H1 (cell line): ENCODE measurements around the gene MAS1L. TPM values are rescaled to one million over a fixed set of nuclear protein-coding genes. Genes with fewer than 3 reads are reported as not detected.

Experiments used
- CTCF ChIA-PET: fragments of 300-600 bp; sonication (Branson Sonifier 250); formaldehyde crosslinking; loops from one replicate; lab custom pipeline; 2021; ENCODE audit not compliant: partially characterized antibody; lab: Charles Lee
- POLR2A ChIA-PET: fragments of 300-600 bp; sonication (Branson Sonifier 250); formaldehyde crosslinking; loops from one replicate; lab custom pipeline; 2021; ENCODE audit warnings: inconsistent platforms; ENCODE audit not compliant: partially characterized antibody; lab: Charles Lee
- DNase-seq, 2 experiments: peaks; one replicate each; pipeline versions ENCODE4 v3.0.0 to v3.0.0-alpha.2; 2010 to 2022; ENCODE audit warnings: low spot score in 2 of 2, low read depth in 1 of 2, mixed read lengths in 1 of 2
- FAIRE-seq: peaks from 2 replicates; lab custom pipeline; 2011; peaks lifted over from hg19 to GRCh38; lab: Jason Lieb, UNC
- H2AFZ ChIP-seq: 2 replicates; pipeline ENCODE4 v1.8.1; 2012; ENCODE audit warnings: low read length, inconsistent platforms
- H2AK5ac ChIP-seq: 2 replicates; pipeline ENCODE4 v1.6.1; 2013; ENCODE audit warnings: low read depth, low read length
- H2BK120ac ChIP-seq: replicated peaks from 2 replicates; pipeline ENCODE3; 2013; ENCODE audit warnings: low read depth, low read length, inconsistent platforms
- H2BK12ac ChIP-seq: 2 replicates; pipeline ENCODE4 v1.6.1; 2013; ENCODE audit warnings: low read depth, low read length
- H2BK15ac ChIP-seq: 2 replicates; pipeline ENCODE4 v1.6.1; 2013; ENCODE audit warnings: low read length
- H2BK20ac ChIP-seq: 2 replicates; pipeline ENCODE4 v1.6.1; 2013; ENCODE audit warnings: low read length
- H2BK5ac ChIP-seq: 2 replicates; pipeline ENCODE4 v1.6.1; 2013; ENCODE audit warnings: low read depth, low read length
- H3K14ac ChIP-seq: 2 replicates; pipeline ENCODE4 v1.6.1; 2013; ENCODE audit warnings: inconsistent platforms; ENCODE audit not compliant: insufficient read length
- H3K18ac ChIP-seq: 2 replicates; pipeline ENCODE4 v1.6.1; 2013; ENCODE audit warnings: low read length; ENCODE audit errors: extremely low read depth
- H3K23ac ChIP-seq: 2 replicates; pipeline ENCODE4 v1.6.1; 2013; ENCODE audit warnings: inconsistent platforms; ENCODE audit not compliant: insufficient read length
- H3K23me2 ChIP-seq: 2 replicates; pipeline ENCODE4 v1.6.1; 2013; ENCODE audit warnings: low read depth, low read length
- H3K27ac ChIP-seq: 2 replicates; pipeline ENCODE4 v1.6.1; 2011; ENCODE audit warnings: low read depth, low read length, inconsistent platforms
- H3K27me3 ChIP-seq, 4 experiments: replicated peaks in 1 of 4; 1 replicate in 1 of 4; 2 replicates in 3 of 4; pipeline versions ENCODE4 v1.6.1 to v1.8.1; 2011 to 2013; ENCODE audit warnings: low read length in 3 of 4, mild to moderate bottlenecking in 3 of 4, inconsistent platforms in 2 of 4, mixed read lengths in 2 of 4, moderate library complexity in 1 of 4; ENCODE audit not compliant: control insufficient read depth in 3 of 4, insufficient read depth in 3 of 4; ENCODE audit errors: extremely low read depth in 1 of 4
- H3K36me3 ChIP-seq, 4 experiments: 2 replicates each; pipeline versions ENCODE4 v1.6.1 to v1.8.1; 2011 to 2013; ENCODE audit warnings: mild to moderate bottlenecking in 4 of 4, low read length in 3 of 4, moderate library complexity in 2 of 4, control low read depth in 1 of 4, inconsistent platforms in 1 of 4; ENCODE audit not compliant: insufficient read depth in 4 of 4, control insufficient read depth in 2 of 4
- H3K4ac ChIP-seq: replicated peaks from 2 replicates; pipeline ENCODE3; 2013; ENCODE audit warnings: low read length, low read depth, mixed read lengths, inconsistent platforms; ENCODE audit not compliant: insufficient read length
- H3K4me1 ChIP-seq, 4 experiments: replicated peaks in 1 of 4; 1 replicate in 1 of 4; 2 replicates in 3 of 4; pipeline versions ENCODE4 v1.6.1 to v1.8.1; 2011 to 2013; ENCODE audit warnings: low read length in 3 of 4, inconsistent platforms in 2 of 4, mixed read lengths in 1 of 4; ENCODE audit not compliant: insufficient read depth in 4 of 4, control insufficient read depth in 3 of 4
- H3K4me2 ChIP-seq, 2 experiments: 2 replicates each; pipeline versions ENCODE4 v1.6.1 to v1.8.1; 2011 to 2013; ENCODE audit warnings: low read depth in 2 of 2, low read length in 2 of 2, control low read depth in 1 of 2, inconsistent platforms in 1 of 2, mild to moderate bottlenecking in 1 of 2; ENCODE audit not compliant: insufficient read depth in 1 of 2
- H3K4me3 ChIP-seq, 4 experiments: fragments of 200-600, 300-600 bp in 1 of 4; sonication (generic), shearing (Covaris generic), sonication (Bioruptor Twin) in 1 of 4; 2 replicates each; pipeline versions ENCODE4 v1.5.1 to v1.8.1; 2011 to 2016; ENCODE audit warnings: low read length in 4 of 4, low read depth in 3 of 4, control low read depth in 2 of 4, inconsistent platforms in 2 of 4, mild to moderate bottlenecking in 2 of 4, mixed read lengths in 1 of 4, moderate library complexity in 1 of 4; ENCODE audit not compliant: insufficient read depth in 2 of 4; ENCODE audit errors: extremely low read depth in 1 of 4
- H3K56ac ChIP-seq: replicated peaks from 2 replicates; pipeline ENCODE3; 2013; ENCODE audit warnings: low read depth, mild to moderate bottlenecking, mixed read lengths, low read length, inconsistent platforms; ENCODE audit not compliant: insufficient read length
- H3K79me1 ChIP-seq: 2 replicates; pipeline ENCODE4 v1.6.1; 2013; ENCODE audit warnings: low read depth, low read length, control low read depth
- H3K79me2 ChIP-seq, 2 experiments: 2 replicates each; pipeline versions ENCODE4 v1.6.1 to v1.8.1; 2012 to 2013; ENCODE audit warnings: low read length in 2 of 2, mild to moderate bottlenecking in 2 of 2, inconsistent platforms in 1 of 2; ENCODE audit not compliant: insufficient read depth in 2 of 2, control insufficient read depth in 1 of 2
- H3K9ac ChIP-seq, 4 experiments: replicated peaks in 1 of 4; 1 replicate in 1 of 4; 2 replicates in 3 of 4; pipeline versions ENCODE4 v1.6.1 to v1.8.1; 2011 to 2013; ENCODE audit warnings: low read depth in 3 of 4, low read length in 3 of 4, control low read depth in 2 of 4, mild to moderate bottlenecking in 2 of 4, moderate library complexity in 2 of 4, inconsistent platforms in 1 of 4; ENCODE audit errors: extremely low read depth in 1 of 4
- H3K9me3 ChIP-seq, 2 experiments: 2 replicates each; pipeline versions ENCODE4 v1.6.1 to v1.8.1; 2012 to 2013; ENCODE audit warnings: mild to moderate bottlenecking in 2 of 2, moderate library complexity in 2 of 2, control low read depth in 1 of 2, inconsistent platforms in 1 of 2, low read depth in 1 of 2, low read length in 1 of 2, mixed read lengths in 1 of 2; ENCODE audit not compliant: insufficient read depth in 2 of 2
- H4K20me1 ChIP-seq, 2 experiments: replicated peaks in 1 of 2; 2 replicates each; pipeline versions ENCODE3 to v1.8.1; 2011 to 2013; ENCODE audit warnings: inconsistent platforms in 2 of 2, low read length in 2 of 2, mild to moderate bottlenecking in 1 of 2; ENCODE audit not compliant: insufficient read depth in 2 of 2, control insufficient read depth in 1 of 2
- H4K5ac ChIP-seq: 2 replicates; pipeline ENCODE4 v1.6.1; 2013; ENCODE audit warnings: low read length, low read depth, mixed read lengths, inconsistent platforms; ENCODE audit not compliant: insufficient read length
- H4K8ac ChIP-seq: 2 replicates; pipeline ENCODE4 v1.8.0; 2013; ENCODE audit warnings: mild to moderate bottlenecking, moderate library complexity, low read length, inconsistent platforms; ENCODE audit not compliant: insufficient read depth; ENCODE audit errors: extremely low read depth
- H4K91ac ChIP-seq: replicated peaks from 2 replicates; pipeline ENCODE3; 2013; ENCODE audit warnings: low read length, mixed read lengths, inconsistent platforms; ENCODE audit not compliant: insufficient read length
- ASH2L ChIP-seq: fragments of 200-600, 300-600 bp; sonication (generic); IDR thresholded peaks from one replicate; pipeline ENCODE4 v1.7.1; 2017; ENCODE audit warnings: low read length
- BCL11A ChIP-seq, 2 experiments: IDR thresholded peaks; one replicate each; pipeline ENCODE4 v1.6.1; 2011; ENCODE audit warnings: low read depth in 2 of 2, low read length in 2 of 2, mild to moderate bottlenecking in 2 of 2
- CEBPB ChIP-seq: IDR thresholded peaks from 2 replicates; pipeline ENCODE4 v1.6.1; 2012; ENCODE audit warnings: low read depth, low read length
- CHD2 ChIP-seq: IDR thresholded peaks from 2 replicates; pipeline ENCODE4 v1.6.1; 2012; ENCODE audit warnings: low read length, improper control_type of control experiment
- EP300 ChIP-seq, 2 experiments: IDR thresholded peaks; 1 replicate in 1 of 2; 2 replicates in 1 of 2; pipeline ENCODE4 v1.6.1; 2011 to 2012; ENCODE audit warnings: low read depth in 2 of 2, low read length in 2 of 2, mild to moderate bottlenecking in 2 of 2, borderline replicate concordance in 1 of 2, inconsistent platforms in 1 of 2, moderate library complexity in 1 of 2
- KDM1A ChIP-seq: fragments of 200-600, 300-600 bp; sonication (generic); IDR thresholded peaks from 2 replicates; pipeline ENCODE4 v1.7.1; 2016; ENCODE audit warnings: mild to moderate bottlenecking, low read length, borderline replicate concordance
- RAD21 ChIP-seq, 2 experiments: IDR thresholded peaks in 1 of 2; conservative IDR thresholded peaks in 1 of 2; 2 replicates each; pipeline ENCODE4 v1.6.1; 2011; ENCODE audit warnings: low read depth in 2 of 2, low read length in 2 of 2, improper control_type of control experiment in 1 of 2, inconsistent platforms in 1 of 2, mild to moderate bottlenecking in 1 of 2, moderate library complexity in 1 of 2
- RNF2 ChIP-seq: fragments of 200-900, 300-1000 bp; sonication (generic); IDR thresholded peaks from 2 replicates; pipeline ENCODE4 v1.7.1; 2016; ENCODE audit warnings: borderline replicate concordance, low read depth, mild to moderate bottlenecking, antibody characterized with exemption, low read length; ENCODE audit not compliant: poor library complexity, severe bottlenecking; ENCODE audit errors: missing control alignments
- SP1 ChIP-seq: IDR thresholded peaks from 2 replicates; pipeline ENCODE4 v1.6.1; 2011; ENCODE audit warnings: low read depth, low read length
- SP2 ChIP-seq: IDR thresholded peaks from 2 replicates; pipeline ENCODE4 v1.6.1; 2012; ENCODE audit warnings: mild to moderate bottlenecking, low read length, inconsistent platforms
- SRF ChIP-seq: IDR thresholded peaks from 2 replicates; pipeline ENCODE4 v1.6.1; 2011; ENCODE audit warnings: mild to moderate bottlenecking, low read depth, low read length, moderate library complexity
- SUZ12 ChIP-seq: fragments of 200-600 bp; sonication (generic); IDR thresholded peaks from 2 replicates; pipeline ENCODE4 v1.6.1; 2012; ENCODE audit warnings: mild to moderate bottlenecking, inconsistent platforms, low read length, moderate library complexity, mixed read lengths
- TAF7 ChIP-seq: optimal IDR thresholded peaks from 2 replicates; pipeline ENCODE3; 2011; ENCODE audit warnings: low read depth, mild to moderate bottlenecking, inconsistent platforms, low read length, moderate library complexity, borderline replicate concordance
- WGBS, 2 experiments: shearing (Covaris generic) in 1 of 2; methylation state at CpG; one replicate each; pipeline versions ENCODE4 v1.1.6 to v1.1.7; 2013 to 2015; ENCODE audit warnings: low lambda C conversion rate in 2 of 2, mixed read lengths in 2 of 2, inconsistent platforms in 1 of 2, low coverage in 1 of 2, missing lambda C conversion rate in 1 of 2; ENCODE audit not compliant: insufficient replicate concordance in 2 of 2, insufficient coverage in 1 of 2, insufficient read length in 1 of 2; ENCODE audit errors: extremely low coverage in 1 of 2, missing lambda C conversion rate in 1 of 2; 5-methylcytosine and 5-hydroxymethylcytosine counted together
- polyA plus RNA-seq, 7 experiments: library from polyadenylated mRNA; depleted of rRNA in 3 of 7; stranded (reverse) in 5 of 7; unstranded in 2 of 7; fragments of >200 nt in 5 of 7; fragments of 200-250 nt in 2 of 7; gene quantifications; 1 replicate in 5 of 7; 2 replicates in 1 of 7; 4 replicates in 1 of 7; pipeline versions ENCODE4 v1.2.1 to v1.2.3, GENCODE V29; 2011 to 2013; ENCODE audit warnings: missing spikeins in 2 of 7, mixed read lengths in 2 of 7
- total RNA-seq: library from RNA; stranded (reverse); fragmentation: NEBNext Ultra II Directional; extraction: Animal tissue kit (Norgen Biotek cat#: 25700); gene quantifications from 2 replicates; pipeline ENCODE4 v1.2.1, GENCODE V29; 2021
- TF ChIP-seq, protein P1 (sequence below): IDR thresholded peaks from 2 replicates; pipeline ENCODE4 v1.6.1; 2012; ENCODE audit warnings: inconsistent platforms

The MAS1L gene
- total and polyA plus RNA-seq, 2 of the 8 experiments (the other 6 are each of a cell fraction or from before 2014, with no cell fraction given), result not detected

GRCh38 chr6:29499704-29500103 lies 11.9 kb upstream of the MAS1L start:
- H3K9ac ChIP-seq, result no peak overlapping the region
- H3K79me2 ChIP-seq, result no peaks in the 10 kb centered on the region
- no peak overlapping the region for H3K4me3 ChIP-seq
- no peaks in the 10 kb centered on the region; a peak in 1 of 7 replicates for H3K4me1 ChIP-seq
- H4K91ac ChIP-seq, result no peak overlapping the region
- H3K36me3 ChIP-seq, result no peaks in the 10 kb centered on the region
- H2BK15ac ChIP-seq, result no peak overlapping the region
- whole genome bisulfite sequencing, 2 experiments, result 95% methylated on average over 5 of the region's 5 CpGs; no CpG with 5 or more reads in 1 of the 2 experiments
- no peak overlapping the region for H3K14ac ChIP-seq
- H2AK5ac ChIP-seq, result no peak overlapping the region
- DNase-seq, result peak in 1 of 2 experiments; percentile 11
- no peaks in the 10 kb centered on the region for H3K9me3 ChIP-seq
- no peak for FAIRE-seq
- no peak overlapping the region for H3K4me2 ChIP-seq
- ChIA-PET POLR2A (interaction anchor here (1.2 kb wide), 1 partner anchor 92 kb away, joined by 3 read pairs; no protein-coding TSS in a partner anchor), CTCF (interaction anchor here (1.1 to 1.4 kb wide), 3 partner anchors 18 to 104 kb away, joined by 3 read pairs; no protein-coding TSS in a partner anchor)
- H3K27me3 ChIP-seq, result no peaks in the 10 kb centered on the region
- H3K18ac ChIP-seq, result no peak overlapping the region
- H4K8ac ChIP-seq, result no peak overlapping the region
- no peak overlapping the region for H2AFZ ChIP-seq
- no peak overlapping the region for H2BK20ac ChIP-seq
- H2BK120ac ChIP-seq, result no peak overlapping the region
- H3K23ac ChIP-seq, result no peak overlapping the region
- H3K56ac ChIP-seq, result no peak overlapping the region
- no peaks in the 10 kb centered on the region for H4K20me1 ChIP-seq
- H2BK5ac ChIP-seq, result no peak overlapping the region
- no peak overlapping the region for H4K5ac ChIP-seq
- H3K79me1 ChIP-seq, result no peaks in the 10 kb centered on the region
- no peaks in the 10 kb centered on the region for H3K23me2 ChIP-seq
- H3K4ac ChIP-seq, result no peak overlapping the region
- H2BK12ac ChIP-seq, result no peak overlapping the region
- no peak overlapping the region for H3K27ac ChIP-seq
- TF ChIP-seq EP300 (IDR thresholded peaks at IDR 0.05; ENCODE audit: borderline replicate concordance in 1 of 2, low read depth in 2 of 2, low read length in 2 of 2) (no peak), KDM1A (no peak), CHD2 (no peak), SP2 (no peak), RAD21 (IDR thresholded peaks at IDR 0.05 in 1 of 2, conservative IDR thresholded peaks at IDR 0.05 in 1 of 2; ENCODE audit: low read depth in 2 of 2, low read length in 2 of 2) (no peak), CEBPB (no peak), RNF2 (no peak), TAF7 (no peak), BCL11A (IDR thresholded peaks at IDR 0.05; ENCODE audit: low read depth in 2 of 2, low read length in 2 of 2) (no peak), ASH2L (no peak), SP1 (no peak), SRF (no peak), SUZ12 (no peak)
- TF ChIP-seq, protein P1, sequence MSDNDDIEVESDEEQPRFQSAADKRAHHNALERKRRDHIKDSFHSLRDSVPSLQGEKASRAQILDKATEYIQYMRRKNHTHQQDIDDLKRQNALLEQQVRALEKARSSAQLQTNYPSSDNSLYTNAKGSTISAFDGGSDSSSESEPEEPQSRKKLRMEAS, result no peak
